Thoracic aorta (tissue), 2 donors: Measurements from ENCODE around the gene GRK2. TPM values are rescaled to one million over a fixed set of nuclear protein-coding genes. Genes with fewer than 3 reads are reported as not detected.

Experiments
- ATAC-seq: fragments of 150-250 bp; one replicate; pipeline ENCODE4 v1.8.0; 2017; ENCODE audit warnings: low read depth; ENCODE audit not compliant: insufficient number of reproducible peaks, low FRiP score
- DNase-seq: peaks from one replicate; pipeline ENCODE4 v3.0.0-alpha.2; 2020; ENCODE audit warnings: low spot score
- H3K27ac ChIP-seq, 2 donors: fragments of 200-600 bp; sonication (generic); 1 replicate in 1 of 2; 2 replicates in 1 of 2; pipeline ENCODE4 v1.5.1; 2016; ENCODE audit warnings: mild to moderate bottlenecking in 2 of 2, moderate library complexity in 2 of 2
- H3K27me3 ChIP-seq: fragments of 200-600 bp; sonication (generic); replicated peaks from 2 replicates; pipeline ENCODE4 v1.6.0; 2016; ENCODE audit warnings: mild to moderate bottlenecking; ENCODE audit not compliant: insufficient read depth
- H3K36me3 ChIP-seq: fragments of 200-600 bp; sonication (generic); one replicate; pipeline ENCODE4 v1.5.1; 2016
- H3K4me1 ChIP-seq, 2 donors: fragments of 200-600 bp; sonication (generic); 1 replicate in 1 of 2; 2 replicates in 1 of 2; pipeline versions ENCODE4 v1.5.1 to v1.6.0; 2016; ENCODE audit warnings: low read depth in 2 of 2, mild to moderate bottlenecking in 1 of 2; ENCODE audit not compliant: control insufficient read depth in 1 of 2
- H3K4me3 ChIP-seq: fragments of 200-600 bp; sonication (generic); 2 replicates; pipeline ENCODE4 v1.5.1; 2016; ENCODE audit warnings: mild to moderate bottlenecking
- H3K9me3 ChIP-seq: fragments of 200-600 bp; sonication (generic); 2 replicates; pipeline ENCODE4 v1.5.1; 2016
- CTCF ChIP-seq: fragments of 200-600 bp; sonication (generic); IDR thresholded peaks from one replicate; pipeline ENCODE4 v1.5.1; 2019; ENCODE audit warnings: antibody characterized with exemption
- total RNA-seq, 2 donors: library from RNA; depleted of rRNA; stranded (reverse); fragments of >200 nt; gene quantifications; one replicate each; pipeline versions ENCODE4 v1.1.0 to v1.2.3, GENCODE V29; 2016

The GRK2 gene
- total RNA-seq, 2 donors from 2014 or later = 72.8 to 85.2 TPM

GRCh38 chr11:67237574-67237973 is 28.7 kb upstream of the GRK2 start:
- Histone ChIP-seq H3K9me3 (no peaks in the 10 kb centered on the region), H3K27ac (no peak overlapping the region), H3K36me3 (no peaks in the 10 kb centered on the region), H3K27me3 (no peaks in the 10 kb centered on the region), H3K4me1 (peaks cover 26 to 27% of the 10 kb centered on the region in 2 donors), H3K4me3 (no peak overlapping the region)
- no peak for TF ChIP-seq CTCF
- no peak for DNase-seq
- ATAC-seq = no peak

DNA sequence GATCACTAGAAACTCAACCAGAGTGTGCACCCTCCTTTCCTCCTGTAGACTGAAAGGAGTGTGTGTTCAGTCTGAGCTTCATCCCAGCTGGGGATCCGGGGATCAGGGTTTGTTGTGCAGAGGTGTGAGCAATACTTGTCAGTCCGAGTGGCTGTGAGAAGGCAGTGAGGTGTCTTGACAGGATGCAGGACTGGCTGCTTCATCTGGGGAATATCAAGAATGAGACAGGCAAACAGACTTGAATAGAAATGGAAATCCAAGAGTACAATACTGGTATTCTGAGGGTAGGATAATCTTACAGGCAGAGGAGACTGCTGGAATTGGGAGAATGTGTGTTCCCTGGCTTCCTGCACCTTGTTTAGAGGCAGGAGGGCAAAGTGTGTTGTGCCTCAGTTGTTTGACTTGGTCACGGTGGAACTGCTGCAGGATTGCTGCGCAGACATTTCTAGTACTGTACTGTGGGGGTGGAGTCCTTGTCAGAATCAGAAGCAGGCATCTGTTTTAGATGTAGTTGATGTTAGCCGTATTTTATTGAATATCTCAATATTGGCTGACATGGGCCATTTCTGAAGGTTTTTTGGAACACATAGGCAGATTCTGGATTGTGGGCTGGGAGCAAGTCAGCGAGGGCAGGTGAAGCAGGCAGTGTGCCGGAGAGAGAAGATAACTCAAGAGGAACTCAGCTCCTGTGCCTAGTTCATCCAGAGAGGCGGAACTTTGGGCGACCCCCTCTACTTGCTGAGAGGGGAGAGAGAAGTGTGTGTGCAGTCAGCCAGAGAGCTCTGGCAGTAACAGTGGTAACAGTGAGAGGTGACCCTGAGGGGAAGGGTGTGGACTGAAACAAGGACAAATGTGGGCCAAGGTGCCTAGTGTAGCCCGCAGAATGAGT is 27.1 kb upstream of the GRK2 start:
- no peaks in the 10 kb centered on the region for H3K27me3 ChIP-seq
- DNase-seq (no peak), ATAC-seq (no peak)
- H3K9me3 ChIP-seq = no peaks in the 10 kb centered on the region
- no peaks in the 10 kb centered on the region for H3K36me3 ChIP-seq
- peak overlapping the region; percentile 76 to 94 for H3K27ac ChIP-seq
- peaks cover 29 to 38% of the 10 kb centered on the region in 2 donors for H3K4me1 ChIP-seq
- peak overlapping the region; percentile 84 for H3K4me3 ChIP-seq
- TF ChIP-seq CTCF = no peak

DNA sequence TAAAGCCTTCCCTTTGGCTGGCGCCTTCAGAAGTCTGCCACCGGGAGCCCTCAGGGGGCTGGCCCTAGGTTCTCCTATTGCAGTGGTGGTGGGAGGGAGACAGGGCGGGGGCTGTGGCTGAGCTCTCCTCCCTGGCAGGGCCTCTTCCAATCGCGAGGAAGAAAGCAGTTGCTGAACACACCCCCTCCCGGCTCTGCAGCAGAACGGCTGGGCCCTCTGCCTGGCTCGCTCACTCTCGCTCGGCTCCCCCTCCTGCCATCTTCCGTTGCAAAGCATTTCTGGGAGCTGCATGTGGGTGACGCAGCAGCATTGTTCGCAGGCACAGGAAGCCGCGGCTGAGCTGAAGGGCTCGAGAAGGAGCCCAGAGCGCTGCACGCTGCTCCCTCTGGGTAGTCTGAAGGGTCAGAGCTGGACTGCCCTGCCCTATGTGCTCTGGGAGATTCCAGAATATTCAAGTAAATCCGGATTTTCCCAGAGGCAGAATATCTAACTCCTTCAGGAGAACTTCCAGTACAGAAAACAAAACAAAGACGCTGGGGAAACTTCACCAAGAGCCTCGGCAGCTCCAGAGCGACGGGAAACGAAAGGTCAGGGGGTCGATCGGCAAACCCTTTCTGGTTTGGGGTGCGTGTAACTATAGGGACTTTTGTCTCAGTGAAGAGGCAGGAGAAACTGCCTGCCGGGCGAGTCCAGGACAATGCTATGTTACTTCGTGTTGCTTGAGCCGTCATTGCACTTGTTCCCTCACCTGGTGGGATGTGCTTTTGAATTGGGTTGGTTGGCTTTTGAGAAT is 26.3 kb upstream of the GRK2 start:
- no peak for TF ChIP-seq CTCF
- peak; percentile 81 for ATAC-seq
- peak; percentile 93 for DNase-seq
- Histone ChIP-seq H3K4me1 (peaks cover 29 to 38% of the 10 kb centered on the region in 2 donors), H3K27ac (peak overlapping the region; percentile 91 to 94), H3K27me3 (no peaks in the 10 kb centered on the region), H3K4me3 (peak overlapping the region; percentile 84), H3K36me3 (peaks cover 6% of the 10 kb centered on the region), H3K9me3 (no peaks in the 10 kb centered on the region)

DNA sequence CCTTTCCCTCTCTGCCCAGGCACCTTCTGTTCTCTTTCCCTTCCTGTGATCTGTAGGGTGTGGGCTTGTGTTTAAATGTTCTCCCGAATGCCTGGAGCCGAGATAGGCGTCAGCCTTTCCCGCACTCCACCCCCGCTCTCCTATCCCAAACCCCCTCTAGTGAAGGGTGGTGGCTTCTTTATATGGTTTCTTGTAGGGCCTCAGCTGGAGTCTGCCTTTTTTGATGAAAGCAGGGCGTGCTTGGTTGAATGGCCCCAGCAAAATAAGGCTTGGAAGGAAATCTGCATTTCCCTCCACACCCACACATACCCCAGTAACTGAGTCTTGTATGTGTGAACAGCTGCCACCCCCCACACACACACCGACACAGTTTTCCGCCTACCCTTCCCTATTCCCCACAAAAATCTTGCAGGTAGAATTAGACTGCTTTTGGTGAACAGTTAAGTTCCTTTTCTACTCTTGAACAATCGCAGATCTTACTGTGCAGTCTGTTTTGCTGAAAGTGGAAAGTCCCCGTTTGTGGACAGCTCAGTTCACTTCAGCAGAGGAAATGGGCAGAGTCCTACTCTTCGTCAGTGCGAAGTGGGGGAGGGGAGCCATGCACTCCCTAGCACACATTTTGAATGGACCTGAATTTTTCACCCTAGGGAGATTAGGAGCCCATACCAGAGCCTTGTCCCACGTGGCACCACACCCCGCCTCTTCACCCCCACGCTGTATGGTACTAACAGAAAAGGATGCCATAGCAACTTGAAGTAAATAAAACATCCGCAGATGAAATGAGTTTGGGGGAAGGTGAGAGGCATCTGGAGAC is 25.5 kb upstream of the GRK2 start:
- Histone ChIP-seq H3K9me3 (no peaks in the 10 kb centered on the region), H3K4me3 (peak overlapping the region; percentile 84), H3K27me3 (no peaks in the 10 kb centered on the region), H3K4me1 (peaks cover 29 to 38% of the 10 kb centered on the region in 2 donors), H3K36me3 (peaks cover 14% of the 10 kb centered on the region), H3K27ac (peak overlapping the region; percentile 91 to 94)
- ATAC-seq (peak; percentile 35), DNase-seq (peak; percentile 54)
- TF ChIP-seq CTCF = no peak
